Hindlimb muscle (tissue), 1 donor: ENCODE measurements around the gene TBC1D30. TPM values are rescaled to one million over a fixed set of nuclear protein-coding genes. Genes with fewer than 3 reads are reported as not detected.
"Not testable (repeated sequence)": the region's sequence is repeated elsewhere in the genome, so short reads cannot be mapped to it uniquely, and the experiment has no call there.

Experiments used
- DNase-seq: peaks from one replicate; pipeline ENCODE4 v3.0.0-alpha.2; 2013
- polyA plus RNA-seq: library from polyadenylated mRNA; unstranded; fragments of 120-200 nt; gene quantifications from one replicate; pipeline ENCODE4 v1.2.1, GENCODE V29; 2013; ENCODE audit not compliant: insufficient read length

The TBC1D30 gene, protein sequence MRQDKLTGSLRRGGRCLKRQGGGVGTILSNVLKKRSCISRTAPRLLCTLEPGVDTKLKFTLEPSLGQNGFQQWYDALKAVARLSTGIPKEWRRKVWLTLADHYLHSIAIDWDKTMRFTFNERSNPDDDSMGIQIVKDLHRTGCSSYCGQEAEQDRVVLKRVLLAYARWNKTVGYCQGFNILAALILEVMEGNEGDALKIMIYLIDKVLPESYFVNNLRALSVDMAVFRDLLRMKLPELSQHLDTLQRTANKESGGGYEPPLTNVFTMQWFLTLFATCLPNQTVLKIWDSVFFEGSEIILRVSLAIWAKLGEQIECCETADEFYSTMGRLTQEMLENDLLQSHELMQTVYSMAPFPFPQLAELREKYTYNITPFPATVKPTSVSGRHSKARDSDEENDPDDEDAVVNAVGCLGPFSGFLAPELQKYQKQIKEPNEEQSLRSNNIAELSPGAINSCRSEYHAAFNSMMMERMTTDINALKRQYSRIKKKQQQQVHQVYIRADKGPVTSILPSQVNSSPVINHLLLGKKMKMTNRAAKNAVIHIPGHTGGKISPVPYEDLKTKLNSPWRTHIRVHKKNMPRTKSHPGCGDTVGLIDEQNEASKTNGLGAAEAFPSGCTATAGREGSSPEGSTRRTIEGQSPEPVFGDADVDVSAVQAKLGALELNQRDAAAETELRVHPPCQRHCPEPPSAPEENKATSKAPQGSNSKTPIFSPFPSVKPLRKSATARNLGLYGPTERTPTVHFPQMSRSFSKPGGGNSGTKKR
- polyA plus RNA-seq, result 2.3 TPM

DNA sequence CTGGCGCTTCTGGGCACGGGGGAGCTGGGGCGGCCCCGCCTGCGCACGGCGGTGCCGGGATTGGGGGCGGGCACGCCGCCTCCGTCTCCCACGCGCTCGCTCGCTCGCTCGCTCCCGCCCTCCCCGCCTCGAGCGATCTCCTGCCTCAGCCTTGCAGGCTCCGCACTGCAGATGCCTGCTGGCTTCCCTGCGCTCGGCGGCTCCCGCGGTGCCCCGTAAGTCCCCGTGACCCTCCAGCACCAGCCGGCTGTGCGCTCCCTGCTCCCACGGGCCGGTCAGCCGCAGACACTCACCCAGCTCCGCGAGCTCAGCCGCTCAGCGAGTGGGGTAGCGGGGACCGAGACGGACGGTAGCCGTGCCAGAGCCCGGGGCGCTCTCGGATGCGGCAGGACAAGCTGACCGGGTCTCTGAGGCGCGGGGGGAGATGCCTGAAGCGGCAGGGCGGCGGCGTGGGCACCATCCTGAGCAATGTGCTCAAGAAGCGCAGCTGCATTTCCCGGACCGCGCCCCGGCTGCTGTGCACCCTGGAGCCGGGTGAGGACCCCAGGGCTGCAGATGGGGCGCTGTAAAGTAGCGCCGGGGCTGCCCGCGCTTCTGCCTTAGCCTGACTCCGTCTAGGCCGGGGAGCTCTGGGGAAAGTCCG lies at the start of gene TBC1D30:
Gene TBC1D30, plus strand, starts transcription at position 148 of the 643 bp plus-strand sequence. Its CDS starts 233 bp downstream, at position 381.
- peak; percentile 7 for DNase-seq

DNA sequence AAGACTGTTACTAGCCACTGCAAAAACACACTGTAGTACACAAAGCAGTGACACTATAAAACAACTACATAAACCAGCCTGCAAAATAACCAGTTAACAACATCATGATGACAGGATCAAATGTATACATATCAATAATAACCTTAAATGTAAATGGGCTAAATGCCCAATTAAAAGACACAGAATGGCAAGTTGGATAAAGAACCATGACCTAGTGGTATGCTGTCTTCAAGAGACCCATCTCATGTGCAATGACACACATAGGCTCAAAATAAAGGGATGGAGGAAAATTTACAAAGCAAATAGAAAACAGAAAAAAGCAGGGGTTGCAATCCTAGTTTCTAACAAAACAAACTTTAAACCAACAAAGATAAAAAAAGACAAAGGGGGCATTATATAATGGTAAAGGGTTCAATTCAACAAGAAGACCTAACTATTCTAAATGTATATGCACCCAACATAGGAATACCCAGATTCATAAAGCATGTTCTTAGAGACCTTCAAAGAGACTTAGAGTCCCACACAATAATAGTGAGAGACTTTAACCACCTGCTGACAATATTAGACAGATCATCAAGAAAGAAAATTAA lies 49.2 kb upstream of the TBC1D30 start:
- not testable (repeated sequence) for DNase-seq

DNA sequence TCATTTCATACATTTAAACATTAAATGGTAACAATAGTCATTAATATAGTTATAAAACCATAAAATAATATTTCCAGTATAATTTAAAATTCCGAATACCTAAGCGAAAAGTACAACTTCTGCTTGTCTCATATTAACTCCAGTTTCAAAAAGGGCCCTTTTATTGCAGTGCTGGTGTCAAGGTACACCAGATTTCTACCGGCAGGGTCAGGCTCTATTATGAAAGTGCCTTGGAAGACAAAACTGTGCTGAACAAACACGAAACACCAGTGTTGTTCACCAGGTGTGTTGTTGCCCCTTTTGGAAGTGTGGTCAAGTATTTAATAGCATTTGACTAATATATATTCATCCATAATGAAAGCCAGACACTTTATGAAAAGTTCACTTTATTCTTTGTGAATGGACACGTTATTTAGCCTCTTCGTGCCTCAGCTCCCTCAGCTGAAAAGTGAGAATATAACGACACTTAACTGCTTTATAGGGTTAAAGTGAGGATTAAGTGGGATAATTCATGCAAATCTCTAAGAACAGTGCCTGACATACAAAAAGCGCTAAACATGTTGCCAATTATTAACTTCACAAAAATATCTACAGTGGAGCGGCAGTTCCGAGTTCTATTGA lies 45.0 kb upstream of the TBC1D30 start:
- DNase-seq, result no peak

DNA sequence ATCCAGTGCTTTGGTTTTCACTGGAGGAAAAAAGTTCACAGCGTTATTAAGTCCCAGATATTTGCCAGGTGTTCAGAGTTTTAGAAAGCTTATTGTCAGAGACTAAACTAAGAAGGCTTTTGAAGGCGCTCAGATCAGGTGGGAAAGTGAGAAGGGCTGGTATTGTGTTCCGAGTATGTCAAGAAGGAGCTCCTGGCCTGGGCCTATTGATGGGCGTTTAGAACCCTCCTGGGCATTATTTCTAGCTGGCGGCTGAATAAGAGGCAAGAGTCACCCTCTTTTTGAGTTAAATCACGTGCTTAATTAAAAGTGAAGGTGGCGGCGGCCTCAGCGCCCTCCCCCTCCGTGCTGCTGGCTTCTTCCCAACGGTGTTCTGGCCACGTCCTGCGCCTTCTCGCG lies 44.3 kb upstream of the TBC1D30 start:
- DNase-seq, result no peak

DNA sequence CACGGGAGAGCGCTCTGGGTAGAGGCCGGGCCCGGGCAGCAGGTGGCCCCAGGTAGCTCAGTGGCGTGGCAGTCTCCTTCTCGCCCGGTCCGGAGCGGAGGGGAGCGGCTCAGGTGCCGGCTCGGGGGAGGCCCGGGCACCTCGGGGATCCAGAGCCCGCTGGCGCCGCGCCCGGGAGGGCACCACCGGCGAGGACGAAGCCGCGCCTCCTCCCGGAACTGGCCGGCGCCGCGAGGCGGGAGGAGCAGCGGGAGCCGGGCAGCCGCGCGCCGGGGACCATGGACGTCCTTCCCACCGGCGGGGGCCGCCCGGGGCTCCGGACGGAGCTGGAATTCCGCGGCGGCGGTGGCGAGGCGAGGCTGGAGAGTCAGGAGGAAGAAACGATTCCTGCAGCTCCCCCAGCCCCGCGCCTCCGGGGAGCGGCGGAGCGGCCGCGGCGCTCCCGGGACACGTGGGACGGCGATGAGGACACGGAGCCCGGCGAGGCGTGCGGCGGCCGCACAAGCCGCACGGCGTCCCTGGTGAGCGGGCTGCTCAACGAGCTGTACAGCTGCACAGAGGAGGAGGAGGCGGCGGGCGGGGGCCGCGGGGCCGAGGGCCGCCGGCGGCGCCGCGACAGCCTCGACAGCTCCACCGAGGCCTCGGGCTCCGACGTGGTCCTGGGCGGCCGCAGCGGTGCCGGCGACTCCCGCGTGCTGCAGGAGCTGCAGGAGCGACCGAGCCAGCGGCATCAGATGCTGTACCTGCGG lies 43.7 kb upstream of the TBC1D30 start:
- DNase-seq, result peak; percentile 18

DNA sequence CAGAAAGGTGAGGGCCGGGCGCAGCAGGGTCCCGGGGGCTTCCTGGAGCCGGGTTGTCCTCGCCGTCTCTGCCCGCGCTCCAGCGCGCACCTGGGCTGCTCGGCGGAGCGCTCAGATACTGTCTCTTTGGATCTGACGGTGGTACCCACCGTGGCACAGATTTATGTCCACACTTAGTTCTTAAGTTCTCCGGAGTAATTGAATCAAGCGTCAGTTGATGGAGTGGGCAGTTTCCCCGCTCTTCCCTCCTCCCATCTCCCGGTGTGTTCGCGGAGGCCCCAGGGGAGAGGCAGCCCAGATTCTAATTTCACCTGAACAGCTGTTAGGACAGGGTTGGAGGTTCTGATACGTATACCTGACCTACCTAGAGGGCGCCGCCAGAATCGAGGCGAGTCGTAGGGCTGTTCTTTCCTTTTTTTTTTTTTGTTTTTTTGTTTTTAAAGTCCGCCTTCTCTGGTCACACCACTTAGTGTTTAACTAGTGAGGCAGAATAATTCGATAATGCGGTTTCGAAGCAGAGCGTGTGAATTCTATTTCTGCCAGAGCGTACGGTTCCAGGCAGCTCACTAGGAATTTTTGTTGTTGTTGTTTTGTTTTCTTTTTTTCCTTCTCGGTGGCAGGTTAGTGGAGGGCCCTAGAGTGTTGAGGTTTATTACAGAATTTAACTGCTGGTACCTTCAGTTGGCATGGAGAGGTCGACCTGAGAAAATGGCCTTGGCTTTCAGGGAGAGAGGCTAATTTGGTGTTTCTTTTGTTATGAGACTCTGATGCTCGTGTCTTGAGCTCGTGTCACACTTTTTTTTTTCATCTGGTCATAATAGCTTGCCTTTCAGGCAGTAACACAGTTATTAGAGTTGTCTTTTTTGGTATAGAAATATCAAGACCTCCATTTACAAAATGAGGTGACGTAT lies 42.9 kb upstream of the TBC1D30 start:
- DNase-seq, result peak; percentile 8

DNA sequence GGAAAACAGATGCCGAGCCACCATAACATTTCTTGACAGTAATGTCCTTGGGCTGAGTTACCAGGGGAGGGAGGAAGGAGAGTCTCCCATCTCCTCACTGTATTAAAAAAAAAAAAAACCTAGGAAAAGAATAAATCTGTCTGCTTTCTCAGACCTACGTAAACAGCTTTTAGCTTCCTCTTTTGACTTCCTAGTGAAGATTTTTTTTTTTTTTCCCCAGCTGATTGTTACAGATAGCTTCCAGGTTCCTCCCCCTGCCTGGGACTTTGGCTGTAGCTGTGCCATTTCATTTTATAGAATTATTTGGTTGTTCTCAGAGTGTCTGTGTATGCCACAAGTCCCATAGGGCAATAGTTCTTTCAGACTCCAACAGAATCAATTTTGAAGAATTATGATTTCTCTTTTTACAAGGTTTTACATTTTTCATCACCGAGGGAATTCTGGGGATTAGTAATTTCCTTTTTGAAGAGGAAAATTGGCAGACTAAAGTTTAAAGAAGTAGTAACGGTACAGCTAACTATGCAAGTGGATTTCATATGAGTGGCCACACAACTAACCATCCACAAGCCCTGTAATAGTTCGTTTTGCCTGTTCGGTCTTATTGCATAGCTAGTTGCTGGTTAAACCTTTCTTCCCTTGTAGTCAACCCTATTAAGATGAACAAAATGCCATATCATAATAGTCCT lies 42.1 kb upstream of the TBC1D30 start:
- DNase-seq, result no peak

DNA sequence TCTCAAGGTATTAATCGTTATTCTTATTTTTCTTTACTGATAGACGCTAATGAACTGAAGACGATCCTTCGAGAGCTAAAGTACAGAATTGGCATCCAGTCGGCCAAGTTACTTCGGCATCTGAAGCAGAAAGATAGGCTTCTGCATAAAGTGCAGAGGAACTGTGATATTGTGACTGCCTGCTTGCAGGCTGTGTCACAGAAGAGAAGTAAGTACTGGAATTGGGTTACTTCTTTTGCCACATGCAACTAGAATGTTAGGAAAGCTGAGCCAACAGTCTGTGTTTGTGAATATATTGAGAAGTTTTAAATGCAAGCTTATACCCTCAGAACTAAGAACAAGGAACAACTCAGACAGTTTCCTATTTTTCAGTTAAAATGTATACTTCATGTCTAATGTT lies 38.6 kb upstream of the TBC1D30 start:
- no peak for DNase-seq

DNA sequence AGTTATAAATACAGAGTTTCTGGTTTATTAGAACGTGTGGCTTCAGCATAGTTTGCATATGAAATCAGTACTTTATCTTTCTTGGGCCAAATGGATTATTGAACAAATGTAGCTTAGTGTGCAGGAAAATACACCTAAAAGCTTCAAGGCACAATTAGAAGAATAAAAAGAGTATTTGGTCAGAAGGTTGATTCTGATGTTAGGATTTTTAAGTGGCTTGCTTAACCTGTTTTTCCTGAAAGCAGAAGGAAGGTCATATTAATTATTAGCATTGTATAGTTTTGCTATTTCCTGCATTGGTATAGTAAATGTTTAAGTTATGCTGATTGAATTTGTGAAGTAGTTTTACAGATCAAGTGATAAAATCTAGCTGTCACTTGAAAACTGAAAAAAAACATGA lies 34.3 kb upstream of the TBC1D30 start:
- no peak for DNase-seq

DNA sequence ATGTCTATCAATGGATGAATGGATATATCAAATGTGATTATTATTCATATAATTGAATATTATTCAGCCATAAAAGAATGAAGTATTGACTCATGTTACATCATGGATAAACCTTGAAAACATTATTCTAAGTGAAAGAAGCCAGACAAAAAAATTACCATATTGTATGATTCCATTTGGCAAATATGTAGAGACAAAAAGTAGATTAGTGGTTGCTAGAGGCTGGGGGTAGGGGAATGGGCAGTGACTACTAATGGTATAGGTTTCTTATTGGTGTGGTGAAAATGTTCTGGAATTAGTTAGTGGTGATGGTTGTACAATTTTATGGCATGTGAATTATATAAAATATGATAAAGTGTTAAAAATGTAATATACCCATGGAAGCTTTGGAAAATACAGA lies 33.4 kb upstream of the TBC1D30 start:
- DNase-seq, result no peak

DNA sequence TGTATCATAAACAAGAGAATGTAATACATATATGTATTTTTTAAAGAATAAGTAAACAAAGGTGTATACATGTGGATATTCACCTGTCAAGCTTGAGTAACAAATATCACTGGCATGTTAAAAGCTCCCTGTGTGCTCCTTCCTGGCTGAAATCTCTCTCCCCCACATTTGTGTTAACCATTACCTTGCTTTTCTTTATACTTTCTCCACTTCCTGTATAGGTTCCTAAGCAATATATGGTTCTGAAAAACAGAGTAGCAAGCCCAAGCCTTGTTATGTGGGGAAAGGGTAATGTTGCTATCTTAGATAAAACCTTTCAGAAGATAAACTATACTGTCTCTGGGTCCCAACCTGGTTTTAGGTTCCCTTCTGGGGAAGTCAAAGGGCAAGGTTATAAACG lies 32.3 kb upstream of the TBC1D30 start:
- no peak for DNase-seq

DNA sequence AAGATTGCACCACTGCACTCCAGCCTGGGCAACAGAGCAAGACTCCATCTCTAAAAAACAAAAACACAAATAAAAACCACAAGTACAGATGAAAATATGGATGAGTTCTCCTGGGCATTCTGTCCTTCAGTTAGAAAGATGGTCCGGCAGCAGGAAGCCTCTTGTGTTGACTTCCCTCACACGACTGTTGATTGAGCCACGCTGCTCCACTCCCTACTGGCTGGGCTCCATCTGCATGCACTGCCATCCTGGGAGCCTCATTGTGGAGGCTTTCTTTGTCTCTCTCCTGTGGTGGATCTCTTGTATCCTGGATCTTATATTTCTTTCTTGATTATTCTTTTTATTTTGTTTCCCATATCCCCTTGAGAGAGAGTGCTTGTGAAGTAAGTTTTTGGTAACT lies 30.8 kb upstream of the TBC1D30 start:
- no peak for DNase-seq

DNA sequence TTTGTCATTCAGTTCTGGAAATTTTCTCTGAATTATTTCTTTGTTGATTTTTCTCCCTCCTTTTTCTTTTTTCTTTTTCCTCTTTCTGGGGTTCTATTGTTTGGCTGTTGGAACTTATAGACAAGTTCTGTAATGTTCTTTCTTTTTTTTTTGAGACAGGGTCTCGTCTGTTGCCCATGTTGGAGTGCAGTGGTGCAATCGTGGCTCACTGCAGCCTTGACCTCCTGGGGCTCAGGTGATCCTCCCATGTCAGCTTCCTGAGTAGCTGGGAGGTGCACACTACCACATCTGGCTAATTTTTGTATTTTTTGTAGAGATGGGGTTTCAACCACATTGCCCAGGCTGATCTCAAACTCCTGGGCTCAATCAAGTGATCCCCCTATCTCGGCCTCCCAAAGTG lies 30.1 kb upstream of the TBC1D30 start:
- no peak for DNase-seq

DNA sequence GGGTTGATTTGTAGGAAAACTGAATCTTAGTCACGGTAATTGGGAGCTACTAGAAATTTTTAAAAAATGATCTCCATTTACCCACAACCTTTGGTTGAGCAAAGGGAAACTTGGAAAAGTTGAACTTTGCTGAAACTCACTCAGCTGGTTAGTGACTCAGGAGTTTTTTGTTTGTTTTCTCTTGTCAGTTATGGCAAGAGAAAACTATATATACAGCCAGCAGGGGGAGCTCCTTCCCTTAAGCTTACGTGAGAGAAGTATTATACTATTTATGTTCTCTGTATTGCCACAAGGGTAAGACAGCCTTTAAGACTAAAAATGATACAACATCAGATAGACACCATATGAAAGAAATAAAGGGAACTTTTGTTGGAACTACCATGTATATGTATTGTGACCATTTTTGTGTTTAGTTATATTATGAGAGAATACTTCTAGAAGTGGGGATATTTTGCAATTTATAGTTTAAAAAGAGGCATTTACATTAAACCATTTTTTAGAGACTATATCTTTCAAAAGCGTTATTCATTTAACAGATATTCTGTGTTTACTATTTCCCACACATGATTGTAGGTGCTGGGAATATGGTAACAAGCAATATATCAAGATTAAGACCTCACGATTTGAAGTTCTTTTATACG lies 28.1 kb upstream of the TBC1D30 start:
- peak; percentile 75 for DNase-seq

DNA sequence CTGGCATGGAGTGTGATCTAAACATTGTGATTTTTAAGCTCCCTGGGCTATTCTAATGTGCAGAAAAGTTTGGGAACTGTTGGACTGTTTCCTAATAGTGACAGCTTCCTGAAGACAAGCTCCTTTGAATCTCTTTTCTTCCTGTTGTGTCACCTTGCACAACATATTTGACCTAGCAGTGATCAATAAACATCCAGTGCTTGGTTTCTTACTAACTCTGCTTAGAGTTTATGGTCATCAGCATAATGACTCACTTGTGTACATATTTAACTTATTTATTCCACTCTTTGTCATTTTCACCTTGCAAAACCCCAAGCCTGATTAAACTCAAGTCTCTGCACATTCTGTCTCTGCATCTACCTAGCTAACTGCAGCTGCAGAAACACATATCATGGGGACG lies 27.3 kb upstream of the TBC1D30 start:
- no peak for DNase-seq

DNA sequence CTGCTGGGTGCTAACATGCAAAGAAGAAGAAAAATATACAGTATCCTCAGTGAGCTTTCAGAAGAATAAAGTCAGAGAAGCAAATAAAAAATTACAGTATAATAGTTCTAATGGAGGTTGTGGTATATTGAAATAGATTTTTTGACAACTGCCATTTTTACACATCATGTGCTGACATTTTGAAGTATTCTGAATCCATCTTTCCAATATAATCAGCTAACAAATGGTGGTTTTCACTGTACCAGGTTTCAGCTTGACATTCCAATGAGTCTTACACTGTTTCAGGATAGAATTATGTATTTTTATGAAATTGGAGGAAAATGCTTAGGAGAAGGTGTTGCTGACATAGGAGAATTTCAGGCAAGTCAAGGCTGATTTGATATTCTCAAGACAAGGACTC lies 26.3 kb upstream of the TBC1D30 start:
- no peak for DNase-seq

DNA sequence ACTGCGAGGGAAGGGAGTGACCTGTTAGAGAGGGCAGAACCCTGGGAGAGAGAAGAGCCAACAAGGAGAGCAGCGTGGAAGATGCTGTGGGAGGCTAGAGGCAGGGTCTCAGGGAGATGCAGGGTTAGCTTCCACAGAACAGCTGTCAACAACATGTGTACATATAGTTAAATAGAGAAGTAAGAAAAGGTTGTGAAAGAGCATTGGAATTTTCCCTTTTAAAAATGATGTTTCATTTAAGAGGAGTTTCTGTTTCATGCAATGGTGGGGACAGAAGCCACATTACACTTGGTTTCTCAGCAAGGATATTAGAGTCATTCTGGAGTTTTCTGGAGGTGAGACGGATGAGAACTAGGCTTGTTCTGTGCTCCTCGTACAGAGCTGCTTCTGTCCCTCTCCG lies 23.8 kb upstream of the TBC1D30 start:
- DNase-seq, result no peak

DNA sequence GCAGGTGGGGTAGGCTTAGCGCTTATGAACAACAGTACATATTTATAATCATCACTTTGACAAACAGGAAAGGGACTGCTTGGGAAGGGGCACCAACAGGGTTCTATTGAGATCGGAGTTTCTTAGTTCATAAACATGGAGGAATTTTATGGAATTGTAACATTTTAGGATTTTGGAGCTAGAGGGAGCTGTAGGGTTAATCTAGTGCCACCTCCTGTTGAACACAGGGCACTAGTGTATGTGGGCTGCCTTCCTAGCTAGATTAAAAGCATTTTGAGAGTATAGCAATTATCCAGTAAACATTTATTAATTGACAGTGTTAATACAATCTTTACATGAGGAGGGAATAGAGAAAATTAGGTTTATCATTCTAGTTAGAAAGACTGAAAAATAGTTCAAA lies 23.1 kb upstream of the TBC1D30 start:
- no peak for DNase-seq

DNA sequence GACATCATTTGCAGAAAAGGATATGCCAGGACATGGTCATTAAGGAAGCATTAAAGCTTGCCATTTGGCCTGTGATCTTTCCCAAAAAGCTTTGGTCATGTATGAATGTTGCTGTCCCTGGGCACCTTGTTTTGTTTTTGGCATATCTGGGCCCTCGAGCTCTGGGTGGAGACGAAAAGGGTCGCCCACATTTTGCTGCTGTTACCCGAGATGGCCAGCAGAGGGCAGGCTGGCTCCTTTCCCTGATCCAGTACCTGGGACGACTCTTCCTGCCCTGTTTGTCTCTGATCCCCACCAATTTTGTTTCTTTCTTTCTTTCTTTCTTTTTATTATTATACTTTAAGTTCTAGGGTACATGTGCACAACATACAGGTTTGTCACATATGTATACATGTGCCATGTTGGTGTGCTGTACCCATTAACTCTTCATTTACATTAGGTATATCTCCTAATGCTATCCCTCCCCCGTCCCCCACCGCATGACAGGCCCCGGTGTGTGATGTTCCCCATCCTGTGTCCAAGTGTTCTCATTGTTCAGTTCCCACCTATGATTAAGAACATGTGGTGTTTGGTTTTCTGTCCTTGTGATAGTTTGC lies 22.2 kb upstream of the TBC1D30 start:
- DNase-seq, result not testable (repeated sequence)
